Muscle of back (tissue), 11 donors: ENCODE results near the gene PCCA. TPM values are rescaled to one million over a fixed set of nuclear protein-coding genes. Genes with fewer than 3 reads are reported as not detected.

ENCODE experiments used
- DNase-seq, 3 donors: peaks; one replicate each; pipeline versions ENCODE4 v3.0.0 to v3.0.0-alpha.2; 2013
- polyA plus RNA-seq, 10 donors: library from polyadenylated mRNA; unstranded; fragments of 120-200 nt; gene quantifications; one replicate each; pipeline ENCODE4 v1.2.1, GENCODE V29; 2013; ENCODE audit not compliant: insufficient read length in 10 of 10

The PCCA gene
- polyA plus RNA-seq, 10 donors = 23.8 to 41.1 (median 30.3) TPM

- no peak for DNase-seq
Observed at GRCh38 chr13:100460266-100460665, 371.4 kb downstream of the PCCA start.

- no peak for DNase-seq
Observed at GRCh38 chr13:100460791-100461190, 371.9 kb downstream of the PCCA start.

GRCh38 chr13:100461309-100462030 is 372.6 kb downstream of the PCCA start:
- peak; percentile 16 to 31 (median 18) for DNase-seq

- DNase-seq = no peak
Observed at GRCh38 chr13:100464006-100464405, 375.1 kb downstream of the PCCA start.

GRCh38 chr13:100465558-100465957 is 376.7 kb downstream of the PCCA start:
- no peak for DNase-seq

- DNase-seq = no peak
Observed at GRCh38 chr13:100470866-100471505, 382.1 kb downstream of the PCCA start.

GRCh38 chr13:100473087-100473486 is 384.2 kb downstream of the PCCA start:
- no peak for DNase-seq

GRCh38 chr13:100473501-100474044 is 384.7 kb downstream of the PCCA start:
- no peak for DNase-seq

GRCh38 chr13:100476963-100477362 is 388.1 kb downstream of the PCCA start:
- no peak for DNase-seq

- DNase-seq = no peak
Observed at GRCh38 chr13:100478107-100478809, 389.4 kb downstream of the PCCA start.

GRCh38 chr13:100480676-100481075 is 391.8 kb downstream of the PCCA start:
- no peak for DNase-seq

- DNase-seq = peak in 1 of 3 donors; percentile 33
Observed at GRCh38 chr13:100483139-100483538, 394.2 kb downstream of the PCCA start.

GRCh38 chr13:100483841-100484381 is 395.0 kb downstream of the PCCA start:
- peak in 1 of 3 donors; percentile 6 for DNase-seq

GRCh38 chr13:100484702-100485101 is 395.8 kb downstream of the PCCA start:
- no peak for DNase-seq

GRCh38 chr13:100485265-100485664 is 396.4 kb downstream of the PCCA start:
- DNase-seq = no peak

- no peak for DNase-seq
Observed at GRCh38 chr13:100490692-100491091, 401.8 kb downstream of the PCCA start.

GRCh38 chr13:100491164-100491842 is 402.4 kb downstream of the PCCA start:
- DNase-seq = peak; percentile 15 to 52 (median 30)

- DNase-seq = no peak
Observed at GRCh38 chr13:100493418-100493817, 404.5 kb downstream of the PCCA start.

GRCh38 chr13:100495455-100495854 is 406.6 kb downstream of the PCCA start:
- no peak for DNase-seq

- DNase-seq = no peak
Observed at GRCh38 chr13:100497389-100497788, 408.5 kb downstream of the PCCA start.

GRCh38 chr13:100502446-100502845 is 413.6 kb downstream of the PCCA start:
- no peak for DNase-seq

GRCh38 chr13:100503622-100504021 is 414.7 kb downstream of the PCCA start:
- DNase-seq = no peak
